DMS153 (cell line): ENCODE measurements around the gene IMPG1.
"Not testable (repeated sequence)": the region's sequence is repeated elsewhere in the genome, so short reads cannot be mapped to it uniquely, and the experiment has no call there.

Source experiments
- DNase-seq: peaks from one replicate; lab custom pipeline; 2025; lab: John Stamatoyannopoulos, UW

IMPG1 gene

GRCh38 chr6:75946146-75946831, 126.2 kb downstream of the IMPG1 start:
- DNase-seq: no peak

- no peak for DNase-seq
Observed at GRCh38 chr6:75943381-75943780, 129.1 kb downstream of the IMPG1 start.

- no peak for DNase-seq
Observed at GRCh38 chr6:75941509-75941908, 131.0 kb downstream of the IMPG1 start.

- DNase-seq: no peak
Observed at GRCh38 chr6:75940564-75940963, 131.9 kb downstream of the IMPG1 start.

- DNase-seq: no peak
Observed at GRCh38 chr6:75937846-75938245, 134.6 kb downstream of the IMPG1 start.

- no peak for DNase-seq
Observed at GRCh38 chr6:75936682-75937081, 135.8 kb downstream of the IMPG1 start.

- DNase-seq: no peak
Observed at GRCh38 chr6:75935473-75935793, 137.0 kb downstream of the IMPG1 start.

GRCh38 chr6:75934643-75935472, 137.6 kb downstream of the IMPG1 start:
- peak; percentile 71 for DNase-seq

GRCh38 chr6:75933387-75933975, 139.0 kb downstream of the IMPG1 start:
- DNase-seq: no peak

- DNase-seq: no peak
Observed at GRCh38 chr6:75932067-75932466, 140.4 kb downstream of the IMPG1 start.

GRCh38 chr6:75931011-75931680, 141.3 kb downstream of the IMPG1 start:
- DNase-seq: no peak

GRCh38 chr6:75926293-75927168, 145.9 kb downstream of the IMPG1 start:
- DNase-seq: no peak

GRCh38 chr6:75922226-75922625, 150.2 kb downstream of the IMPG1 start:
- no peak for DNase-seq

GRCh38 chr6:75913040-75913439, 159.4 kb downstream of the IMPG1 start:
- DNase-seq: no peak

GRCh38 chr6:75907444-75907843, 165.0 kb downstream of the IMPG1 start:
- DNase-seq: no peak

- no peak for DNase-seq
Observed at GRCh38 chr6:75906871-75907270, 165.6 kb downstream of the IMPG1 start.

- not testable (repeated sequence) for DNase-seq
Observed at GRCh38 chr6:75905129-75905528, 167.3 kb downstream of the IMPG1 start.

- not testable (repeated sequence) for DNase-seq
Observed at GRCh38 chr6:75900216-75900615, 172.2 kb downstream of the IMPG1 start.

- no peak for DNase-seq
Observed at GRCh38 chr6:75896526-75896925, 175.9 kb downstream of the IMPG1 start.

- no peak for DNase-seq
Observed at GRCh38 chr6:75893776-75894152, 178.7 kb downstream of the IMPG1 start.

- peak; percentile 41 for DNase-seq
Observed at GRCh38 chr6:75893058-75893775, 179.2 kb downstream of the IMPG1 start.
